Activated CD4-positive, CD25-positive, alpha-beta regulatory T cell treated with anti-CD3 and anti-CD28 coated beads, Interleukin-2, amount 50 U/mL, for 72 hours (primary cell): ENCODE results near the gene MADD.

Experiments
- DNase-seq: peaks from one replicate; pipeline ENCODE4 v3.0.0; 2021

MADD gene

DNA sequence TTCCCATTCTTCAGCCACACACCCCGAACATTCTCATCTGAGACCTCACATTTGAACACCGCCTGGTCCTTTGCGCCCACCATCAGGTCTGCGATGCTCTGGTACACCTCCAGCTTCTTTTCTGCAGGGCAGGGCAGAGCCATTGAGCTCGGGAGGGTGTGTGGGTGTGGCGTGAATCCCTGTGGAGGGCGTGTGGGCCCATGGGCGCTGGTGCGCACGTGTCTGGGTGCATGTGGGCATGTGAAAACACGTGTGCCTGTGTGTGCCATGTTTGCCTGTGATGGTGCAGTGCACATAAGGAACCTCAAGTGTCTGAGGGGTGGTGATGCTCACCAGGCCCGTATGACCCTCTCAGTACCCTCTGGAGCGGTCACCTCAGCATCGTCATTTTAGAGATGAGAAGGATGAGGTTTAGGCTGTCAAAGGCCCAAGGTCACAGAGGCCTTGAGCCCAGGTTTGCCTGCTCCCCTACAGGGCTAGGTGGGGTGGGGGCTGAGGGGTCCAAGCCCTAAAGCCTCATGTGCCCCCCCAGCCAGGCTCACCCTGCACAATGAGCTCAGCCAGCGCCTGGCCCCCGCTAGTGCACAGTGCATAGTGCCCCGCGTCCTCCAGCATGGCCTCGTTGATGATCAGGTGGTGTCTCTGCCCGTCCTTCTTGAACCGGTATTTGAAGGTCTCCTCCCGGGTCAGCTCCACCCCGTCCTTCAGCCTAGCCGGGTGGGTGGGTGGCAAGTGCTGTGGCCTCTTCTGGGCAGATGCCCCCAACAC is 72.3 kb downstream of the MADD start:
- DNase-seq: no peak

GRCh38 chr11:47342854-47343253 is 72.9 kb downstream of the MADD start:
- no peak for DNase-seq

DNA sequence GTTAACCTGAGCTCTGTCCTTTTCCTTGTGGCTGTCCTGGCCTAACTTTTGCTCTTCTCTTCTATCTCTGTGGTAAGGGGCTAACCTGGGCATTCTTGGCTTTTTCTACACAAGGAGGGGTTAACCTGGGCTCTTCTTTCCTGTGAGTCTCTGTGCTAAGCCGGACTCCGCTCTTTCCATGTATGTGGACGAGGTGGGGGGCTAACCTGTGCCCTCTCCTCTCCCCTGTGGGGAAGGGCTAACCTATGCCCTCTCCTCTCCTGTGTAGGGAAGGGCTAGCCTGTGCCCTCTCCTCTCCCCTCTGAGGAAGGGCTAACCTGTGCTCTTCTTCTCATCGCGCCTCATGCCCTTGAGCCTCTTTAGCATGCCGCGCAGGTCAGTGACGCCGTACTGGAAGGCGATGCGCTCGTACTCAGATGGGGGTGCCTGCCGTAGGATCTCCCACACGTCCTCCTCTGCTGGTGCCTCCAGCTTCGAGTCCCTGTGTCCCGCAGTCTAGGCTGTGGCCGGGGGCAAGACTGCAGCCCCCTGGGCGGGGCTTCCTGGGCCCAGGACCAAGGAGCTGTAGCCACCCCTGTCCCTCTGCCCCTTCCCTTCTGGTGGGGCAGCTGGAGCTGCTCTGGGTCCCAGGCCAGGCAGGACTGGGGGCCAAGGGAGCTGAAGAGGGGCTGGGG is 76.1 kb downstream of the MADD start:
- no peak for DNase-seq

- DNase-seq: no peak
Measured at GRCh38 chr11:47347137-47347536, 77.2 kb downstream of the MADD start.

GRCh38 chr11:47348131-47348802 is 78.3 kb downstream of the MADD start:
- DNase-seq: no peak

- DNase-seq: no peak
Measured at GRCh38 chr11:47348859-47349258, 78.9 kb downstream of the MADD start.

GRCh38 chr11:47349521-47350095 is 79.7 kb downstream of the MADD start:
- DNase-seq: no peak

GRCh38 chr11:47350315-47350714 is 80.4 kb downstream of the MADD start:
- DNase-seq: no peak

DNA sequence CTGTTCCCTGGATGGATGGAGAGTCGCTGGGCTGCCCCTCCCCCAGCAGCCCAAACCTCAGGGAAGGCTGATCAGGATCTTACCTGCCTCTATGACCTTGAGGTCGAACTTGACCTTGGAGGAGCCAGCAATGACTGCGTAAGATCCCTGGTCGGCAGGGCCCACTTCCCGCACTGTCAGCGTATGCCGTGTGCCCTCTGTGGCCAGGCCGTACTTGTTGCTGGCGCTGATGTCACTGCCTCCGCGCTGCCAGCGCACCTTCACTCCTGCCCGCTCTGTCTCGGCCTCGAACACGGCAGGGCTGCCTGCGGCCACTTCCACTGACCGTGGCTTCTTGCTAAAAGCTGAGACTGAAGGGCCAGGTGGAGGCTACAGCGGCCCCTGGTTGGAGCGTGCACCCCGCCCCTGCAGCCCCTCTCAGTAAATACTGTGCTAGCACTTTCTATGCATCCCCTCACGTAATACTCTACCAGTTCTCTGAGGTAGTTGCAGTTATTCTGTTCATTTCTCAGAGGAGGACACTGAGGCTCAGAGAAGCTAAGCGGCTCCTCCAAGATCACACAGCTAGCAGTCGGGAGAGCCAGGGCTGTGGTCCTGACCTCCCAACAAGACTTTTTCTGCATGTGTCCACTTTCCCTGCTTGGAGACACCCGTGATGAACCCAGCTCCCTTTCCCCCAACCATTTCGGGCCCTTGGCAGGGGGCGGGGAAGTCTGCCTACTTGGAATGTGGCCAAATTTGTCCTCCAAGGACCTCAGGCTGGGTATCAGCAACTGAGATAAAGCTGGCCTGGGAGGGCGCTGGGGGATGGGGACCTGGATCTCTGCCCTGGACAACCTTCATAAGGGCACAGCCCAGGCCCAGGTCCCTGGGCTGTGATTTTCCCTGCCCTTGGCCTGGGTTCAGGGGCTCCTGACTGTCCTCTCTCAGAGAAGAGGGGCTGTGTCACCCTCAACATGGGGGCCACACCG is 81.5 kb downstream of the MADD start:
- DNase-seq: no peak

DNA sequence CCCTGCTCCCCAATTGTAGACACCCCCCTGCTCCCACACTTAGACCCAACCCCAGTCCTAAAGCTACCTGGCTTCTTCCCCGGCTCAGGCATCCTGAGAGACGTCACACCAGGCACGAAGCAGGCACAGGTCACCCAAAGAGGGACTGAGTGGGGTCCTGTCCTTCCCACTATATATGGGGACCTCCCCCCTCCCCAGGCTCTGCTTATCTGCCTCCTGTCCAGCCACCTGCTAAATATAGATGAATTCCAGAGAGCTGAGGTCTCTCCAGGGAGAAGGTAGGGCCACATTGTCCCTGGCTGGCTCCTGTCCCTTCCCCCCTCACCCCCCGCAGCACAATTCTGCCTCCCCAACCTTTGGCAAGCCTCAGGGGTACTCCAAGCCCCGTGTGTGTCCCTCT is 82.6 kb downstream of the MADD start, which contains the start of gene MYBPC3:
Gene MYBPC3 (minus strand): TSS at position 147 of the 400 bp plus-strand sequence. CDS start 55 bp downstream, at position 92.
- no peak for DNase-seq

DNA sequence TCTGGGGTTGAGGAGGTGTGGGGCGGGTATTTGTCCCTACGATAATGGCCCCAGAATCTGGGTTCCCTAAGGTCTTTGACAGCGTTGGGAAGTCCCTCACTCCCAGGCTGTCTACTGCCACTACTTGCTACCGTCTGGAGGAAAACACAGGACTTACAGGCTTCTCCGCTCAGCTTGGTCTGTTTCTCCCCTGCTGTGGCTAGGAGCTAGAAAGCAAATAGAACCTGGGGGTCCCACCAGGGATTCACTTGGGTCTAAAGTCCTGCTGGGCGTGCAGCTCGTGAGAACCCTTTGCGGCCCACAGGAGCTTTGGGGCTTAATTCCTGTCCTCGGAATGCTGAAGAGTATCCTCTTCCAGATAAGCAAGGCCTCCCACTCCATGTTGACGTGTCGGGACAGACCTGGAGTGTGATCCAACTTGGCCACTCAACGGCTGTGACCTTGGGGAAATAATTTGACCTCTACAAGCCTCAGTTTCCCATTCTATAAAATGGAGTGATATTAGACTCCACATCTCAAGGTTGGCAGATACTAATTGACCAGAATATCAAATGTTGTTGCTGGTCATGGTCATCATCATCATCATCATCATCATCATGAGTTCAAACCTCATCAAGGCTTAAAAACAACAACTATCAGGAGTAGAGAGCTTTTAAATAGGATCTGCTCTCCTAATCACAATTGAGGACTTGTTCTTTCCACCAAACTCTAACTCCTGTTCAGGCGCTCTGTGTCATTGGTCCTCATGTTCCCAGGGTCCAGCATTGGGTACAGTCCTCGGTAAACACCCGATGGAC is 84.2 kb downstream of the MADD start:
- DNase-seq: no peak

- DNase-seq: no peak
Measured at GRCh38 chr11:47354913-47355282, 85.0 kb downstream of the MADD start.

DNA sequence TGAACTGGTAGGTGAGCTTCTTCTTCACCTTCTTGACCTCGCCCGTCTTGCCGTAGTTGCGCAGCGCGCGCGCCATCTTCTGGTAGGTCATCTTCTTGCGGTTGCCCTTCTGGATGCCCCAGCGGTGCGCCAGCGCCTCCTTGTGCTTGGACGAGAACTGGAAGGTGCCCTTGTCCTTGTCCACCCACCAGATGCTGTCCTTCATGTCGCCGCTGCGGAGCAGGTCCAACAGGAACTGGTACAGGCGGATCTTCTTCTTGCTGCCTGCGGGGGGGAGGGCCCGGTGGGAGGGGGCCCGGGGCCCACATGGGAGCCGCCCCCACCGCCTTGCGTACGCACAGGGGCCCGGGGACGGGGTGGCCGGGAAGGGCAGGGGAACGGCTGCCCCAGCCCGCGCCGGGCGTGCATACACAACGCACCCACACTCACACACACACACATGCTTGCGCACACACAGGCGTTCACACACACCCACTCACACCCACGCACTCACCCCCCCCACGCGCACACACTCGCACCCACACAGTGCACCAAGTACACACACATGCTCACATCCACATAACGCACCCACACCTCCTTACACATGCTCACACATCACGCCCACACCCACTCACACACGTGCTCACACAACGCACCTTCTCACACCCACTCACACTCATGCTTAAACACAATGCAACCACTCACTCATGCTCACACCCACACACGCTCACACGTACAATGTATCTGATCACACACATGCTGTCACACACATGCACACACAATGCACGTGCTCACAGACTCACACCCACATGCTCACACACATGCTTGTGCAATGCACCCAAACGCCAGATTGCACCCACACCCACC is 85.6 kb downstream of the MADD start:
- DNase-seq: peak; percentile 48

DNA sequence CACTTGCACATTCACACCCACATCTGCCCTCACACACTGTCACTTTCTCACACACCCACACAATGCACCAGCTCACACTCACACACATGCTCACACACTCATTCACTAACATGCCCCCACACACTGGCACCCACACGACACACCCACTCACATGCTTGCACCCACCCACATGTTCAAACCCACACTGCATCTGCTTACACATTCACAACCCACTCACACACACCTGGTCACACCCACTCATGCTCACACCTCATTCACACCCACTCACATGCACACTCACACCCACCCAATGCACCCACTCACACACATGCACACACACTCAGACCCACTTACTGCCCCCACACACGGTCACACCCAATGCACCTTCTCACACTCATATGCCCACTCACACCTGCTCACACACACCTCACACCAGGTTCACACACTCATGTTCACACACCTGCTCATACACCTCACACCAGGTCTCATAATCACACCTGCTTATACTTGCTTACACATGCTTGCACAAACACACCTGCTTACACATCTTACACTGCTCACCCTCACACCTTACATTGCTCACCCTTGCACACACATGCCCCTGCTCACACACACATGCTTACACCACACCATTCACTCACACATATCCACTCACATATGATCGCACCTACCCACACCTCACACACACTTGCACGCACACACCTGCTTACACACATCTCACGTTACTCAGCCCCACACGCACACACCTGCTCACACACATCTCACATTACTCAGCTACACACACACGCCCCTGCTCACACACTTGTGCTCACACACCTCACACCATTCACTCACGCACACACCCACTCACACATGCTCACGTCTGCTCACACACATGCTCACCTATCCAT is 86.4 kb downstream of the MADD start:
- no peak for DNase-seq

GRCh38 chr11:47356998-47357329 is 87.0 kb downstream of the MADD start:
- DNase-seq: no peak

GRCh38 chr11:47357985-47358730 is 88.2 kb downstream of the MADD start:
- no peak for DNase-seq

- DNase-seq: no peak
Measured at GRCh38 chr11:47358731-47359051, 88.8 kb downstream of the MADD start.

DNA sequence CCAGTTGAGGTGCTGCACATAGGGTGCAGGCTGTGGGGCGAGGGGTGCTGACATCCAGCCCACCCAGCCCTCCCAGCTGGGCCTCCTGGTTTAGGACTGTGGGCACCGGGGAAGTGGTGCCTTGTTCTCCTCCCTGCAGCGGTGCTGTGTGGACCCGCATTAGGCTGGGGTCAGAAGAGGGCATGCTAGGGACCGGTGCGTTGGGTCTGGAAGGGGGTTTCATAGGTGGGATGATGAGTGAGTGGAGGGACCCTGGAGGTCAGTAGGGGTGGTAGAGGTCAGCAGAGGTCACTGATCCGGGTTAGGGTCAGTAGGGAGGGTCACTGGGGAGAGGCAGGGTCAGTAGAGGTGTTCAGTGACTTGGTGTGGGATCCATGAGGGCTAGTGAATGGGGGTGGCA is 89.2 kb downstream of the MADD start:
- DNase-seq: no peak

DNA sequence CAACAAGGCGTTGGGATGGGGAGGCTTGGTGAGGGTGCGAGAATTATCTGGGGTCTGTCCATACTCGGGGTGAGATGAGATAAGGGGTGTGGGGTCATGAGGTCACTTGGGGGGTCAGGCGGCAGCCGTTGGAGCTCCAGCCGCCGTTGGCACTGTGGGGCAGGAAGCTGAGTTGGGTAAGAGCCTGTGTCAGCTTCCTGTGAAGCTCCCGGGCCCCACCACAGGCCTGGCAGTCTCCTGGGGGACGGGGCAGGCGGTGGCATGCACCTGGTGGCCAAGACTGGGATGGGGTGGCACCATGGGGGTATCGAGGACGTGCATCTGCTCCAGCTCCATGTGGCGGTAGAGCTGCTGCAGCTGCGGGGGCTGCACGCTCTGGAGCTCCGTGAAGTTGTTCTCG is 89.7 kb downstream of the MADD start:
- DNase-seq: no peak
